ENCODE data around the gene CLDN2. TPM values are rescaled to one million over a fixed set of nuclear protein-coding genes. Genes with fewer than 3 reads are reported as not detected.

The CLDN2 gene
- polyA plus RNA-seq, 12 donors: 0.19 to 24.9 (median 0.53) TPM; not detected in 1

DNA sequence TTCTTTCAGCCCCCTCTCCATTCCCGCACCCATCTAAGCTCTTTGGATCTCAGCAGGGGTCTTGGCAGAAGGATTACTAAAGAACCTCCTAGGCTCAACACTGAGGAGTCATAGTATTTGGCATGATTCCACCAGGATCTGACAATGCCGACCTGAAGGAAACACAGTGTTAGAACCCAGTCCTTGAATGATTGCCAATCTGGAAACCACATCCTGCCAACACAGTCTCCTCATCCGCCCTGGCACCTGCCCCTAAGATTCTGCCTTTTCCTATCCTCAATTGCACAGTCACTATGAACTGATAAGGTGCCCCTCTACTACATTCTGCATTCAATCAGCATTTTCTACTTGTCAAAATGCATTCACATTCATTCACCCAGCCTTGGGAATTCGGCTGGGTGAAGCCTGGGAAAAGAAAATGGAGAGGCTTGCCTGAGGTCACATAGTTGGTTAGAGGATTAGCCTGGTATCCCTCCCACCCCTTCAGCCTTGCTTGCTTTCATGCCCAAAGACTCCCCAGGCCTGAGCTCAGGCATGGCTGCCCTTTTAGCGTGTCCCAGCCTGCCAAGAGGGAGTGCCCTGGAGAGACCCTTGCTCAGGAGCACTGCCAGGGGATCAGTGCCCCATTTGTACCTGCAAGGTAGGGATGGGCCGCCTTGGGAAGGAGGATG lies 2.2 kb upstream of the CLDN2 start:
- DNase-seq: no peak

DNA sequence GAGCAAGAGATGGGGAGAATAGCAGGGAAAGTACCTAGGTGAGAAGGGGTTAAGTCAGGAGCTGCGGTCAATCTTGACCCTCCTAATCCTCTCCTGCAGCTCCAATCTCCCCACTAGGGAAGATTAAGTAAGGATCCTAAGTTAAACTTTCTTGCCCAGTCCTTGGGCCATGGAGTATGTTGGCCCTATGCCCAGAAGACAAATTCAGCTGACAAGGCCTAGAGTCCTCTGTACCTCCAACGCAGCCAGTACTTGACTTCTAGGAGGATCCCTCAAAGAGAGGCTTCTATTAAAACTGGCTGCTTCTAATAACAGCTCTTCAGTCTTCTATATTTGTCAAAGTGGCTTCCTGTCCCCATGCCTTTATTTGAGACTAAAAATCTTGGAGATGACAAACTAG lies 1.4 kb downstream of the CLDN2 start:
- no peak for DNase-seq

DNA sequence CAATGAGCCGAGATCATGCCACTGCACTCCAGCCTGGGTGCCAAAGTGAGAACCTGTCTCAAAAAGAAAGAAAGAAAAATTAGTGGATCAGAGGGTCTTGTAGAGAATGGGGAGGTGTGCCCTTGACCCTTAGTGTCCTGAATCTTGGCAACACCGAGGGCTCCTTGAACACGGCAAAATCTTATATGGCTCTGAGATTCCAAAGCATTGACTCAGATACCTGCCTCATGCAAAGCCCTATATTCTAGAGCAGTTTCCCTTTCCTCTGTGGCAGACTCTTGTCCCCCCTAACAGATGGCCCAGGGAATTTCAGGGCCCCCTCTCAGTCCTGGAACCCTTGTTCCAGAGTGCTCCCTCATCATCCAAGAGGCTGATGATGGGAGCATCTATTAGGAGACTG lies 6.8 kb downstream of the CLDN2 start:
- no peak for DNase-seq

DNA sequence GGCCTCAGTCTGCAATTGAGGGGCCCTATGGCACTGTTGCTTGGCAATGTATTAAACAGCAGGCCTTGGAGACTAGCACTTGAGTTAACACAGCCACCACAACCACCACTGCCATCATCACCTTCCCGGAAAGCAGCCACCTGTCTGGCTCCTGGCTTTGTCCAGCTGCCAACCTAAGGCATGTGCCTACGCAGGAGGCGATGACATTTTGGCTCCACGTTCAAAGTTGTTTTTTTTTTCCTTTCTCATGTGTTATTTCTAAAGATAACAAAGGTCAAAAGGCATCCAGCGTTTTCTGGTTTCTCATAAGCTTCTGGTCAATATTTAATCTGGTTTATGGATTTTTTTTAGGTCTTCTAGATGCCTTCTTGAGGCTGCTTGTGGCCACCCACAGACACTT lies 7.5 kb downstream of the CLDN2 start:
- DNase-seq: no peak

DNA sequence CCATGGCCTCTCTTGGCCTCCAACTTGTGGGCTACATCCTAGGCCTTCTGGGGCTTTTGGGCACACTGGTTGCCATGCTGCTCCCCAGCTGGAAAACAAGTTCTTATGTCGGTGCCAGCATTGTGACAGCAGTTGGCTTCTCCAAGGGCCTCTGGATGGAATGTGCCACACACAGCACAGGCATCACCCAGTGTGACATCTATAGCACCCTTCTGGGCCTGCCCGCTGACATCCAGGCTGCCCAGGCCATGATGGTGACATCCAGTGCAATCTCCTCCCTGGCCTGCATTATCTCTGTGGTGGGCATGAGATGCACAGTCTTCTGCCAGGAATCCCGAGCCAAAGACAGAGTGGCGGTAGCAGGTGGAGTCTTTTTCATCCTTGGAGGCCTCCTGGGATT lies 8.0 kb downstream of the CLDN2 start:
- no peak for DNase-seq

DNA sequence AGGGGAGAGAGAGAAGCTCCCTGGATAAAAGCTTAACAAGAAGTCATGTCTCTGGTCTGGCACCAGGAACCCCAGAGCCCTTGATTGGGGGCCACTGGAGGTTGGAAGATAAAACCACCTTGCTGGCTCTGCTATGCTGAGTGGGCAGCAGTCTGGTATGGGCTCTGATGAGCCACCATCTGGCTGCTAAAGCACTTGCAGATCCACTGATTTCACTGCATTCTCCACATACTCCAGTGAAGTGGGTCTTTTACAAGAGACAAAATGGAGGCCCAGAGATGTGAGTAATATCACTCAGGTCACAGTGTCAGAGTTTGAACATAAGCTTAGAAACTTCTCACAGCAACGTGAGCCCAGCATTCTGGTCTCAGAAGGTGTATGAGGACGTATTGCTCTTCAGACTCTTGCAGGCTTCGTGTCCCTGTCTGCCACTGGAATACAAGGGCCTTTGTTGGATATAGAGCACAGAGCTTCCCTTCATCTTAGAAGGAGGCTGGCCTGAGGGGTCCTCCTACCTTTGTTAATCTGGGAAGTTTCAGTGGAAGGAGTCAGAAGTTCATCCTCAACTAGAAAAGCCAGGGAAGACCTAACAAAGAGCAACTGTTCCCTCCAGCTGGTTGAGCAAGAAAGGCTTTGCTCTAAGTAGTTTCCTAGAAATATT lies 11.8 kb downstream of the CLDN2 start:
- no peak for DNase-seq

DNA sequence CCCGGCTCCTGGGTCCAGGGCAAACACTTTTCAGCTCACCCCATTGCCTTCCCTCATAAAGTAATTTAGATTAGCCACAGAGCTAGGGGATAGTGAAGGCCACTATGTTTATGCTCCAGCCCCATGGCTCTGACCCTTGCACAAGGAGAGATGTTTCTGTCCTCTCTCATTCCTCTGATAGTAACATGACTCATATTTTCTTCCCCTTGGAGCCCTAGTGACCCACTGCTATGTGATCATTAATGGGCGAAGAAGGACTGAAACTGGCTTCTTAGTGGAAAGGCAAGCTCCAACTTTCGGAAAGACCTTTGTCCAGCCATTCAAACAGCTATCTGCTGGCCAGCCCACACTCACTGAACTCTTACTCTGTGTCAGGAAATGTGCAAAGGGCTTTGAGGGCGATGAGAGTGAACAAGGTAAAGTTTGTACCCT lies 12.3 kb downstream of the CLDN2 start:
- no peak for DNase-seq

DNA sequence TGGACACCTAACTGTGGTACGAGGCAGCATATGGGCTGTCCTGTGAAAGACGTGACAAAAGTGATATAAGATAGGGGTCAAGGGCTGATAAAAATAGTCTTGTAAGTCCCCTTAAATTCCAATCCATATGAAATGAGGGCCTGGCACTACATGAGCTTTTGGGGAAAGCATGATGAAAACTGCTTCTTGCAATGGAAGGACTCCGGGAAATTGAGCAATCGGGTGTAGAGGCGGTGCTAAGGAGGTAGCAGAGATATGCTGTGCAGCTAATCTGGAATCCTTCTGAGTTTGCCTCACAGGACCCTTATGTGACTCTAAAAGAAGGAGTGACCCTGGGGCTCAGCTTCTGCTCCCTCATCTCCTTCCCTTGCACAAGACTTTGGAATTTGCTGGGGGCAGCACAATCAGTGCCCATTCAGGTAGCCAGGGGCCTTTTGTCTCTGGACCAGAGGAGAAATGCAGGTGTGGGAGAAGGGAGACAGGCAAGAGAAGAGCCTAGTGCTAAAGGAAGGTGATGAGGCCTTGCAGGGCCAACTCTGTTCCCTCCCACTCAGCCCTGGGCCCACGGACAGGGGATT lies 12.8 kb downstream of the CLDN2 start:
- DNase-seq: no peak

DNA sequence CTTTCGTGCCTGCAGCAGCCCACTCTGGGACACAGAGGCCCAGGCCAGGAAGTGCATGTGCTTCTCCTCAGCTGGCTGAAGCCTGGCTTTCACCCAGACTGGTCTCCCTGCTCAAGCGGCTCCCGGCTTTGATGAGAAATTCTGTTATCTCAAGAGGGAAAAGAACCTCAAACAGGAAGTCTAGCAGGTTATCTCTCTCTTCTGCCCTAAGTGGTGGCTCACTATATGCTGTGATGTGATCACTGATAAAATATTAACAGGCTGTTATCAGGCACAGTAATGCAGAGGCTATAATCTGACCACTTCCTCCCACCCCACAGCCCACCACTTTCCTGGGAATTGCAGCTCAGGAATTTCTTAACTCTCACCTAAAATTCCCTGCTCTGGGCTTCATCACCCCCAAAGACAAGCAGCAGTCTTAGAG lies 13.3 kb downstream of the CLDN2 start:
- no peak for DNase-seq

DNA sequence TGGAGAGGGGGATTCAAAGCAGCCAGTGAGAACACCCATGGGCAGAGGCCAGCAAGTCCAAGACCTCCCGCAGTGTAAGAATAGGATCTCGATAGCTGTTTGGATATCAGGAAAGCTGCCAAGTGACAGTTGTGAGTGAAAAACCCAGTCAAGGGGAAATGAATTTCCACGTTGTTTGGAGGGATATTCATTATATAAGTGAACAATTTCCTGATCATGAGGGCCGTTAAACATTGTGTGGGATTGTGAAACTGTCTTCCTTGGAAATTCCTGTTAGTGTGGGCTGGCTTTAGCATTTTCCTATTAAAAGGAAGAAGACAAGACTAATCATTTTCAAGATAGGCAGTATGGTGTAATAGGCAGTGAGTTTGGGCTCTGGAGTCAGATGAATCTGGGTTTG lies 15.0 kb downstream of the CLDN2 start:
- DNase-seq: no peak

DNA sequence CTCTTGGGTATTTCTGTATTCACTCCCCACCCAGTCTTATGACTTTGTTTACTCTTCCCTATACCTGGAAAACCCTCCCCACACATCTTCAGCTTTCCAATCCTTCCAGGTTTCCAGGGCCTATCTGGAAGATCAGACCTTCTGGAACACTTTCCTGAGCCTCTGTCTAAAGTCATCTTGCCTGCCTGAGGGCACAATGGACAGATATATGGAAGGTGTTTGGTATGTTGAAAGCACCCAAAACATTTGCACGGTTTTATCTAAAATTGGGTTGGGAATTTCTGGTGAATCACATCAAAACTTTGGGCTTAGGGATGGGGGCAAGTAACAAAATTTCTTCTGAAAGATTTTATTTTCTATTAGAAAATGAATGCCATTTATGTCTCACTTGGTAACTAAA lies 16.0 kb downstream of the CLDN2 start:
- no peak for DNase-seq

DNA sequence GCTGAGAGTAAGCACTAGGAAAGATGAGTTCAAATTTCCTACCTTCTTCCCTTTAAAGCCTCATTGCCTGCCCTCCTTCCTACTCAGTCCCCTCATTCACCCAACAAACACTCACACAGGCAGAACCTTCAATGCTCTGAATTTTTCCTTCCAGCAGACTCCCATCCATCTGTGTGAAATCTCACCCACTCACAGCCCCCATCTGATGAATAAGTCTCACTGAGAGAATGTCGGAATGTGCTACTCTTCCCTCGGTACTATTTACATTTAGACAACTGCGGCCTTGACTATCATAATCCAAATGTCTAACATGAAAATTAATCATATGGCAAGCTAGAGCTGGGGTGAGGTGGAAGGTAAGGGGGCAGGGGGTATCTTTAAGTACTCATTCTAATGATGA lies 19.4 kb downstream of the CLDN2 start:
- no peak for DNase-seq

DNA sequence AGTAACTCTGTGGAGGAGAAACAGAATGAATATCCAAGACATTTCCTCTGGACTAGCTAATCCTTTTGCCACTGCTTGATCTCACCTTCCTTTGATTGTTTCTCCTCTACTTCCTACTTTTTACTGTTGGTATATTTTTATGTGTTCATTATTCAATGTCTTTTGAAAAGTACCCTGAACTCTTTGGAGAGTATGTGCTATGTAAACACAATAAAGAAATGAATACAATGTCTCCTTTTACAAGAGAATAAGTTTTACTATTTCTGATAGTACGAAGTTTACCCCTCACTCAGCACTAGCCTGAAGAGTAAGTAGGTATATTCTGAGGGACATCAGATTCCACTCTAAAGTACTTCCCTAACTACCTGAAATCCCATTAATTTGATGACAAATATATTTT lies 19.9 kb downstream of the CLDN2 start:
- no peak for DNase-seq

DNA sequence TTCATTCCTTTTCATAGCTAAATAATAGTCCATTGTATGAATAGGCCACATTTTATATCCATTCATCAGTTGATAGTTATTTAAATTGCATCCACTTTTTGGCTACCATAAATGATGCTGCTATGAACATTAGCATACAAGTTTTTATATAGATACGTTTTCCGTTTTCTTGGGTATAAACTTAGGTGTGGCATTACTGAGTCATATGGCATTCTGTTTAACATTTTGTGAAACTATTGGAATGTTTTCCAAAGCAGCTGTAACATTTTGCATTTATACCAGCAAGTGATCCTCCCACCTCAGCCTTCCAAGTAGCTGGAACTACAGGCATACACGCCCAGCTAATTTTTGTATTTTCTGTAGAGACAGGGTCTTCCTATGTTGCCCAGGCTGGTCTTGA lies 26.3 kb downstream of the CLDN2 start:
- DNase-seq: no peak

DNA sequence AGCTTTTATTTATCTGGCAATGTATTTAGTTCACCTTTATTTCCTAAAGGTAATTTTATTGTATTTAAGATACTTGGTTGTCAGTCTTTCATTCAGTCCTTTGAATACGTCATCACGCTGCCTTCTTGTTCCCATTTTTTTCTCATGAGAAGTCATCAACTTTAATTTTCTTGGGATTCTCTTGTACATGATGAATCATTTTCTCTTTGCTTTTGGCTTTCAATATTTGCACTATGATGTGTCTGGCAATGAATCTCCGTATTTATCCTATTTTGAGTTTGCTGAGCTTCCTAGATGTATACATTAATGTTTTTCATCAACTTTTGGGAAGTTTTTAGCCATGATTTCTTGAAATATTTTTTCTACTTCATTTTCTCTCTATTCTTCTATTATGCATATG lies 28.4 kb downstream of the CLDN2 start:
- DNase-seq: no peak

DNA sequence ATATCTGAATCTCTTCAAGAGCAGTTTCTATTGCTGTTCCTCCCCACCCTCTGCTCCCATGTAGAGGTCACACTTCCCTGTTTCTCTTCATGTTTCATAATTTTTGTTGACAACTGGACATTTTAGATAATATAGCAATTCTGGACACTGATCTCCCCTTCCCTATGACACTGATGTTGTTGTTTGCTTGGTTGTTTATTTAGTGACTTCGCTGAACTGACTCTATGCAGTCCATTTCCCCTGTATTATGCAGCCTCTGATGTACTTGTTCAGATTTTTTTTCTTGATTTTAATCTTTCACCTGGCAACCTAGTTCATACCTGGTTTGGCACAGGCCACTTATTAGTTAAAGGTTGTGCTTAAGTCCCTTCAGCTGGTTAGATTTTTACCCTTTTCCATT lies 29.2 kb downstream of the CLDN2 start:
- DNase-seq: no peak

DNA sequence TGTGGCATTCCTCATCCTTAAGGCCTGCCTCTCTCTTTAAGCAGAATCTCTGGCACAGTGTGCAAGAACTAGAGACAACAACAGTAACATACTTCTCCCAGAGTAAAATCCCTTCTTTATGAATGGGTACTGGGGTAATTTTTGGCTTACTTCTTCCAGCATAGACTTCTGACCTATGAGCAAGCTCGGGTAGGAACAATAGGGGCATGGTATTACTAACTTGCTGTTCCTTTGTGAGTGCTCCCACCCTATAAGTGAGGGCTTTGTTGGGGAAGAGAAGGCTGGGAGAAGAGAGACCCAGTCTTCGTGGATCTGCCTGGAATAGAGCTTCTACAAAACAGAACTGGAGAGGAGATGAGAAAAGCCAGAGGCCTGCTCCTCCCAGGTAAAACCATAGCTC lies 30.2 kb downstream of the CLDN2 start:
- no peak for DNase-seq

DNA sequence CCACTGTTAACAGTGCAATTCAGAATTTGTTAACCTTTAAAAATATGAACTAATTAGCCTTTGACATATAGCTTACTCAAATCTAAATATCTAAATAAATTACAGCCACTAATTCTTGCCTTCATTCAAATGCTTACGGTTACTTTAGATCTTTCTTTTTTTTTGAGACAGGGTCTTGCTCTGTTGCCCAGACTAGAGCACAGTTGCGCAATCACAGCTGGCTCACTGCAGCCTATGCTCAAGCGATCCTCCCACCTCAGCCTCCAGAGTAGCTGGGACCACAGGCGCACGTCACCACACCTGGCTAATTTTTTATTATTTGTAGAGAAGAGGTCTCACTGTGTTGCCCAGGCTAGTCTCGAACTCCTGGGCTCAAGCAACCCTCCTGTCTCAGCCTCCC lies 31.0 kb downstream of the CLDN2 start:
- no peak for DNase-seq

DNA sequence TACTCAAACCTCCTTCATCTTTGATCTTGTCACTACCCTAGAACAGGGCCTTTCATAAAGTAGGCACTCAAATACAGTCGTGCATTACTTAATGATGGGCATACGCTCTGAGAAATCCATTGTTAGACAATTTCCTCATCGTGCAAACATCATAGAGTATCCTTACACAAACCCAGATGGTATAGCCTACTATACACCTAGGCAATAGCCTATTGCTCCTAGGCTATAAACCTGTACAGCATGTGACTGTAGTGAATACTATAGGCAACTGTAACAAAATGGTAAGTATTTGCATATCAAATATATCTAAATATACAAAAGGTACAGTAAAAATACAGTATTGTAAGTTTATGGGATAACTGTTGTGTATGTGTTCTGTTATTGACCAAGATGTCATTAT lies 31.9 kb downstream of the CLDN2 start:
- no peak for DNase-seq

DNA sequence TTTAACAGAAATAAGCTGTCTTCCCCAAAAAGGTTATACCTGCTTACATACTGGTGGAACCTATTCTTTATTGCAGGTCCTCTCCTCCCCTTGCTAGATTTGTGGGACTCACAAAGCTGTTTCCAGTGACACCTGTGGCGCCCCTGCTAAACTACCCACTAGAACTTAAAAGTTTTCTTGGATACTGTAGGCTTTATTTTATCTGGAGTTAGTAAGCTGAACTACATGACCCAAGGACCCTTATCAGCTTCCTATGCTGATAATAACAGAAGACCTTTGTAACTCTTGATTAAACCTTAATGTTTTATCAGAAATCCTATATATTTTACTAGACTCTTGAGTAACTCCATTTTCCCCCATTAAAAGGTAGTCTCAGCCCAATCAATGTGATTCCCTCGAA lies 32.3 kb downstream of the CLDN2 start:
- DNase-seq: no peak

DNA sequence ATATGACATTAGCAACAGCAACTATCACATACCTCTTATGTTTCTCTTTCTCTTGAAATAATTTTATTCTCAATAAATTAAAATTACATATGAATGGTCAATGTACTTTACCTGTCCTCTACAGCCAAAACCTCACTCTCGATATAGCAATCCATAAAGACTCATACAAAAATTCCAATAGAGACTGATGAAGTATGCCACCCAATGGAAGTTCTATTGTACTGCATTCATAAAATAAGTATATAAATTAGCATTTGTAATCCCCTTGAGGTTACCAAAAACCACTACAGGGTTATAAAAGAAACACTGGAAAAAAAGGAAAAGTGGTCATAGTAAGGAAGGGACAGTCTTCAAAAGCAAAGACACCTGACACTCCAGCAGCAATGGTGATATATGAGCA lies 32.8 kb downstream of the CLDN2 start:
- DNase-seq: no peak

DNA sequence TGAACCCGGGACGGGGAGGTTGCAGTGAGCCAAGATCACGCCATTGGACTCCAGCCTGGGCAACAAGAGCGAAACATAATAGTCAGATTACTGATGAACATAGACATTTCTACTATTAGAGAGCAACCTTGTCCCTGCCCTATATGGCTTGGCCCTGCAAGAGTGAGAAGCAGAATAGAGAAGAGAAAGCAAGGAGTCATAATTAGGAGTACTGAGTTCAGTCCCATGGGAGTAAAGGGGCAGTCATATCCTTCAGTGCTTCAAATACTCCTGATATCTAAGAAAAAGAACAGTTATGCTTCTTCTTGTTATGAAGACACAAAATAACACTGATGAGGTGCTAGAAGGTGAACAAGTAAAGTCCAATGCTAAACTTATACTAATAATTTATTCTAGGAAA lies 33.8 kb downstream of the CLDN2 start:
- no peak for DNase-seq

DNA sequence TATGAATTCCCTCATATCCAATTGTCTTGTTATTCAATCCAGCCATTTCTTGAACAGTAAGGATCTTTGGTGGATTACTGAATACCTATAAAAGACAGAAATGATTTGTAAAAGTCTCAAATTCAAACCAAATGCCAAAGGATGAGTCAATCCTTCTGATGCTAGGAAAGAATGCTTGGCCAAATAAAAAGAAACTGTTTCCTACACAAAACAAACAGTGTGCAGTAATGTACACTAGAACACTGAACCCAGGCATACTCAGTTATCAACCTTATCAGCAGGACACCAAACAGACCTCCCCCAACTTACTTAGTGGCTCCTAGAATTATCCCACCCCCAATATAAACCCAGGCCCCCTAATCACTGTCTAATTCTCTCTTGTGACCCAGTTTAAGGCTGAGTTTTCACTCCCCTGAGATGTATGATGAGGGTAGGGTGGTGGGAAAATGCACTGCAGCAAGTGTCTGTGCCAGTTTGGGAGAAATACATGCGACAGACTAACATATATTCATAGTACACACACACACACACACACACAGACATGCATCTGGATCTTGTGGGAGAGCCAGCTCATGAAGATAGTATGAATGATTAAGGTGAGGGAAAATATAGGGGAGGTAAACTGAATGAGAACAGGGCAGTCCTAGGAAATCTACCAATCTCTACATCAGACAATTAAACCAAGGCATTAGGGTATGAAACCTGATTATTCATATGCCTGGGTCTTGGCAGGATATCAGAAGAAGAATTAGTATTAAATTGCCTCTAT lies 35.0 kb downstream of the CLDN2 start:
- DNase-seq: no peak

Measured in muscle of arm (tissue), 12 donors.